ENCODE results near the gene SULT2B1. TPM values are rescaled to one million over a fixed set of nuclear protein-coding genes. Genes with fewer than 3 reads are reported as not detected.
A peak's percentile ranks its signal among the peaks of the same experiment; 100 is the strongest.

SULT2B1 gene
- polyA plus RNA-seq, 1 donor from 2014 or later, result not detected

DNA sequence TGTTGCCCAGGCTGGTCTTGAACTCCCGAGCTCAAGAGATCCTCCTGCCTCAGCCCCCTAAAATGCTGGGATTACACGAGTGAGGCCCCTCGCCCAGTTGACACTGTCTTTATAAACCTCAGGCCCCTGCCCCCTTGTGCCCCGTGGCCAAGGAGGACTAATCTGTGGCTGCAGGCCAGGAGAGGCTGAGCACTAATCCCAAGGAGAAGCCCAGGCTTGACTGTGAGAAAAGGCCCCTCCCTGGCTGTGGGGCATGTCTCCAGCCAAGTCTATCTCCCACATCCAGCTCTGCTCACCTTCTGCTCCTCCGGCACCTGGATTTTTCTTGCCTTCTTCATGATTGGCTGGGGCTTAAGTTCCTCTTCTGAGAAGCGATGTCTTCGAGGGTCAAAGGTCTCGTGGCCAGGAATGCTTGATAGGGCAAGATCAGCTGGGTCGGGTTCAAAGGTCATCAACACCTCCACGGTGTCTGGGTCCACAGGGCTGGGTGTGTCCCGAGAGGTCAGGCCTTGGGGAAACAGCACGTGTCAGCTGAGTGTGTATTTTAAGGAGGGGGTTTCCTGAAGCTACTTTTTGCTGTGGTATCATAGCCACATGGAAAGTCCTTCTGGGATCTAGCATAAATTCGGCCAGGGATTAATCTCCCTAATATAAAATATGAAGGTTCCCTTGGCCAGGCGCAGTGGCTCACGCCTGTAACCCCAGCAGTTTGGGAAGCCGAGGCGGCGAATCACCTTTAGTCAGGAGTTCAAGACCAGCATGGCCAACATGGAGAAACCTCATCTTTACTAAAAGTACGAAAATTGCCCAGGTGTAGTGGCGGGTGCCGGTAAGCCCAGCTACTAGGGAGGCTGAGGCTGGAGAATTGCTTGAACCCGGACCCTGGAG, 81.4 kb downstream of the SULT2B1 start:
- Histone ChIP-seq H3K9ac (ENCODE audit: low read length) (peak overlapping the region; percentile 51), H3K4me3 (ENCODE audit: low read length) (peak overlapping the region; percentile 66), H3K4me2 (ENCODE audit: low read length) (peak overlapping the region; percentile 62), H4K20me1 (ENCODE audit: insufficient read depth) (no peaks in the 10 kb centered on the region), H3K27ac (ENCODE audit: low read length) (peak overlapping the region; percentile 73), H3K27me3 (ENCODE audit: insufficient read depth, low read depth, low read length) (no peaks in the 10 kb centered on the region), H3K9me3 (ENCODE audit: low read length) (no peaks in the 10 kb centered on the region), H2AFZ (ENCODE audit: low read depth, low read length) (no peak overlapping the region), H3K36me3 (ENCODE audit: insufficient read depth, low read length) (no peaks in the 10 kb centered on the region), H3K9me2 (ENCODE audit: insufficient read depth, low read length) (no peaks in the 10 kb centered on the region), H3K79me2 (replicated peaks; ENCODE audit: insufficient read depth, low read length) (no peaks in the 10 kb centered on the region), H3F3A (ENCODE audit: insufficient read depth, low read length, poor library complexity, severe bottlenecking) (peaks cover under 1% of the 10 kb centered on the region)
- TF ChIP-seq, protein P1, sequence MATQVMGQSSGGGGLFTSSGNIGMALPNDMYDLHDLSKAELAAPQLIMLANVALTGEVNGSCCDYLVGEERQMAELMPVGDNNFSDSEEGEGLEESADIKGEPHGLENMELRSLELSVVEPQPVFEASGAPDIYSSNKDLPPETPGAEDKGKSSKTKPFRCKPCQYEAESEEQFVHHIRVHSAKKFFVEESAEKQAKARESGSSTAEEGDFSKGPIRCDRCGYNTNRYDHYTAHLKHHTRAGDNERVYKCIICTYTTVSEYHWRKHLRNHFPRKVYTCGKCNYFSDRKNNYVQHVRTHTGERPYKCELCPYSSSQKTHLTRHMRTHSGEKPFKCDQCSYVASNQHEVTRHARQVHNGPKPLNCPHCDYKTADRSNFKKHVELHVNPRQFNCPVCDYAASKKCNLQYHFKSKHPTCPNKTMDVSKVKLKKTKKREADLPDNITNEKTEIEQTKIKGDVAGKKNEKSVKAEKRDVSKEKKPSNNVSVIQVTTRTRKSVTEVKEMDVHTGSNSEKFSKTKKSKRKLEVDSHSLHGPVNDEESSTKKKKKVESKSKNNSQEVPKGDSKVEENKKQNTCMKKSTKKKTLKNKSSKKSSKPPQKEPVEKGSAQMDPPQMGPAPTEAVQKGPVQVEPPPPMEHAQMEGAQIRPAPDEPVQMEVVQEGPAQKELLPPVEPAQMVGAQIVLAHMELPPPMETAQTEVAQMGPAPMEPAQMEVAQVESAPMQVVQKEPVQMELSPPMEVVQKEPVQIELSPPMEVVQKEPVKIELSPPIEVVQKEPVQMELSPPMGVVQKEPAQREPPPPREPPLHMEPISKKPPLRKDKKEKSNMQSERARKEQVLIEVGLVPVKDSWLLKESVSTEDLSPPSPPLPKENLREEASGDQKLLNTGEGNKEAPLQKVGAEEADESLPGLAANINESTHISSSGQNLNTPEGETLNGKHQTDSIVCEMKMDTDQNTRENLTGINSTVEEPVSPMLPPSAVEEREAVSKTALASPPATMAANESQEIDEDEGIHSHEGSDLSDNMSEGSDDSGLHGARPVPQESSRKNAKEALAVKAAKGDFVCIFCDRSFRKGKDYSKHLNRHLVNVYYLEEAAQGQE (IDR thresholded peaks at IDR 0.05; ENCODE audit: borderline replicate concordance), result no peak
- TF ChIP-seq EP300 (conservative IDR thresholded peaks at IDR 0.05; ENCODE audit: poor library complexity, severe bottlenecking) (no peak), RAD21 (conservative IDR thresholded peaks at IDR 0.05) (no peak), POLR2AphosphoS5 (IDR thresholded peaks at IDR 0.05) (no peak), SMC3 (conservative IDR thresholded peaks at IDR 0.05; ENCODE audit: poor library complexity) (no peak), MXI1 (conservative IDR thresholded peaks at IDR 0.05; ENCODE audit: poor library complexity, severe bottlenecking) (no peak), TAF1 (IDR thresholded peaks at IDR 0.05; ENCODE audit: low read depth) (no peak), EZH2 (IDR thresholded peaks at IDR 0.05; ENCODE audit: borderline replicate concordance, insufficient read depth, low read length, poor library complexity, severe bottlenecking) (no peak)
- TF ChIP-seq, protein P2, sequence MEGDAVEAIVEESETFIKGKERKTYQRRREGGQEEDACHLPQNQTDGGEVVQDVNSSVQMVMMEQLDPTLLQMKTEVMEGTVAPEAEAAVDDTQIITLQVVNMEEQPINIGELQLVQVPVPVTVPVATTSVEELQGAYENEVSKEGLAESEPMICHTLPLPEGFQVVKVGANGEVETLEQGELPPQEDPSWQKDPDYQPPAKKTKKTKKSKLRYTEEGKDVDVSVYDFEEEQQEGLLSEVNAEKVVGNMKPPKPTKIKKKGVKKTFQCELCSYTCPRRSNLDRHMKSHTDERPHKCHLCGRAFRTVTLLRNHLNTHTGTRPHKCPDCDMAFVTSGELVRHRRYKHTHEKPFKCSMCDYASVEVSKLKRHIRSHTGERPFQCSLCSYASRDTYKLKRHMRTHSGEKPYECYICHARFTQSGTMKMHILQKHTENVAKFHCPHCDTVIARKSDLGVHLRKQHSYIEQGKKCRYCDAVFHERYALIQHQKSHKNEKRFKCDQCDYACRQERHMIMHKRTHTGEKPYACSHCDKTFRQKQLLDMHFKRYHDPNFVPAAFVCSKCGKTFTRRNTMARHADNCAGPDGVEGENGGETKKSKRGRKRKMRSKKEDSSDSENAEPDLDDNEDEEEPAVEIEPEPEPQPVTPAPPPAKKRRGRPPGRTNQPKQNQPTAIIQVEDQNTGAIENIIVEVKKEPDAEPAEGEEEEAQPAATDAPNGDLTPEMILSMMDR (IDR thresholded peaks at IDR 0.05; ENCODE audit: poor library complexity, severe bottlenecking), result no peak

DNA sequence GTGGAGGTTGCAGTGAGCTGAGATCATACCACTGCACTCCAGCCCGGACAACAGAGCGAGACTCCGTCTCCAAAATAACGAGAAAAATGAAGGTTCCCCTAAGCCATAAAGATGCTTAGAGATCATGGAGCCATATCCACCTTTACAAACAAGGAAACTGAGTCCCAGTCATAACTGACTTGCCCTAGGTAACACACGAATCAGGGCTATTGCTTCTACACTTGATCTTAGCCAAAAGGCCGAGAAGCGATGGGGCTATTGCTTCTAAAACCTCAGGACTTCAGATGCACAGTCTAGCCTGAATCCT, 82.0 kb downstream of the SULT2B1 start:
- H3K9ac ChIP-seq (ENCODE audit: low read length), result peak overlapping the region; percentile 51
- TF ChIP-seq EZH2 (IDR thresholded peaks at IDR 0.05; ENCODE audit: borderline replicate concordance, insufficient read depth, low read length, poor library complexity, severe bottlenecking) (no peak), SMC3 (conservative IDR thresholded peaks at IDR 0.05; ENCODE audit: poor library complexity) (no peak), RAD21 (conservative IDR thresholded peaks at IDR 0.05) (no peak), TAF1 (IDR thresholded peaks at IDR 0.05; ENCODE audit: low read depth) (no peak), EP300 (conservative IDR thresholded peaks at IDR 0.05; ENCODE audit: poor library complexity, severe bottlenecking) (no peak), MXI1 (conservative IDR thresholded peaks at IDR 0.05; ENCODE audit: poor library complexity, severe bottlenecking) (no peak), POLR2AphosphoS5 (IDR thresholded peaks at IDR 0.05) (no peak)
- TF ChIP-seq, protein P1 (IDR thresholded peaks at IDR 0.05; ENCODE audit: borderline replicate concordance), result no peak
- TF ChIP-seq, protein P2 (IDR thresholded peaks at IDR 0.05; ENCODE audit: poor library complexity, severe bottlenecking), result no peak
- no peaks in the 10 kb centered on the region for H3K27me3 ChIP-seq (ENCODE audit: insufficient read depth, low read depth, low read length)
- H3K9me2 ChIP-seq (ENCODE audit: insufficient read depth, low read length), result no peaks in the 10 kb centered on the region
- no peaks in the 10 kb centered on the region for H4K20me1 ChIP-seq (ENCODE audit: insufficient read depth)
- no peaks in the 10 kb centered on the region for H3K9me3 ChIP-seq (ENCODE audit: low read length)
- H3K79me2 ChIP-seq (replicated peaks; ENCODE audit: insufficient read depth, low read length), result no peaks in the 10 kb centered on the region
- H3K4me3 ChIP-seq (ENCODE audit: low read length), result peak overlapping the region; percentile 66
- peak overlapping the region; percentile 73 for H3K27ac ChIP-seq (ENCODE audit: low read length)
- no peak overlapping the region for H2AFZ ChIP-seq (ENCODE audit: low read depth, low read length)
- H3K36me3 ChIP-seq (ENCODE audit: insufficient read depth, low read length), result no peaks in the 10 kb centered on the region
- H3K4me2 ChIP-seq (ENCODE audit: low read length), result peak overlapping the region; percentile 62
- H3F3A ChIP-seq (ENCODE audit: insufficient read depth, low read length, poor library complexity, severe bottlenecking), result peaks cover 7% of the 10 kb centered on the region

Data from neural cell (in vitro differentiated cells).